ENCODE measurements around the gene NAT9. TPM values are rescaled to one million over a fixed set of nuclear protein-coding genes. Genes with fewer than 3 reads are reported as not detected.

The NAT9 gene
- total and polyA plus RNA-seq, 2 of the 4 experiments (the other 2 are of a cell fraction) = 48.9 to 62.0 TPM

DNA sequence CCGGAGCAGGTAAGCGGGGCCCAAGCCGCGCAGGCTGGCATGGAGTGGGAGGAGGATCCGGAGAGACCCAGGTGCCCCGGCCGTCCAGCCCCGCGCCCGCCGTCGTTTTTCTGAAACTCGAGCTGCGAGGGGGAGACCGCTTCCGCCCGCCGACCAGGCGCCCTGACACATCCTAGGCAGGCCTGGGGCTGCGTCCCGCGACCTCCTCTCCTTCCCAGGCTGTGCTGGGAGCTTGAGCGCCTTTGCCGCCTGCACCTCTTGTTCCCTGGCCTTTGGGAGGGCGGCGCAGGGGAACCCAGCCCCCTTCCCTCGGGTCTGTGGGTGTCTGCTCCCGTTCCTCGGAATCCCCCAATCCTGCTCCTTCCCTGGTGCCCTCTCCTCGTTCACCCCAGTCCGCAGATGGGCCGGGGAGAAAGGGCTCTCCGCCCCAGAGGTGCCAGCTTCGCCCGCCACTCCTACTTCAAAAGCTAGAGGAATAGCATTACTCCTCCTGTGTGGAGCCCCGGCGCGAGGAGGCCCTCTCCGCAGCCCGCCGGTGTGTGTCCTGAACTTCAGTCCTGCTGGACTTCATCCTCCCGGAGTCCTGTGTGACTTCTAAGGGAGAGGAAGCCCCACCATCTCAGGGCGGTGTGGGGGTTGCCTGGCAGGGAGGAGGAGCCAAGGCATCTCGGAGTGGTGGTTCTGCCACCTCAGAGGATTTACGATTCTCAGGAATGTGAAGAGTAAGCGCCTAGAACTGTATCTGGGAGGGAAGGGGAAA is 26.7 kb downstream of the NAT9 start:
- Histone ChIP-seq H3K79me1 (ENCODE audit: low read depth in 1 of 2, low read length in 2 of 2) (peaks cover 6 to 22% of the 10 kb centered on the region in 2 experiments), H3K9me1 (ENCODE audit: insufficient read depth, low read length) (peaks cover 3% of the 10 kb centered on the region), H2BK5ac (ENCODE audit: low read depth, low read length, poor library complexity, severe bottlenecking) (no peak overlapping the region), H2AK9ac (replicated peaks; ENCODE audit: low read depth, low read length, poor library complexity) (peak overlapping the region; percentile 77), H3K14ac (replicated peaks; ENCODE audit: low read depth, low read length) (no peak overlapping the region), H3K27ac (ENCODE audit: insufficient read depth, low read length) (no peak overlapping the region; the same call in 1 of the 2 replicates), H2BK120ac (ENCODE audit: low read depth, low read length) (no peak overlapping the region), H3K23ac (ENCODE audit: low read depth, low read length) (peak overlapping the region; percentile 0; the same call in 1 of the 2 replicates), H4K5ac (ENCODE audit: low read depth, low read length) (no peak overlapping the region), H3K9ac (ENCODE audit: low read depth, low read length) (peak overlapping the region; percentile 18; the same call in 1 of the 2 replicates), H4K8ac (ENCODE audit: low read depth in 2 of 2, low read length in 2 of 2) (peak overlapping the region in 1 of 2 experiments; percentile 54; a peak in 1 of 4 replicates), H3K18ac (ENCODE audit: low read depth, low read length) (no peak overlapping the region), H4K91ac (ENCODE audit: insufficient read depth, low read depth, low read length) (no peak overlapping the region), H3K56ac (ENCODE audit: extremely low read depth, insufficient read depth, low read length) (no peak overlapping the region), H2AFZ (replicated peaks; ENCODE audit: low read length, poor library complexity) (peak overlapping the region; percentile 97), H2BK20ac (ENCODE audit: low read depth, low read length) (no peak overlapping the region), H2AK5ac (ENCODE audit: low read depth, low read length) (0 out of 2 replicates have a peak overlapping the region, but pooled peaks have one; percentile 12), H3K4me1 (ENCODE audit: control insufficient read depth, insufficient read depth, low read length) (peaks cover 8% of the 10 kb centered on the region; the same call in 1 of the 2 replicates), H3K4me2 (ENCODE audit: low read depth, low read length) (peak overlapping the region; percentile 83), H2BK15ac (ENCODE audit: low read depth, low read length) (no peak overlapping the region), H3K36me3 (ENCODE audit: control insufficient read depth, insufficient read depth, low read length) (no peaks in the 10 kb centered on the region), H3K27me3 (ENCODE audit: control insufficient read depth, insufficient read depth, low read length) (no peaks in the 10 kb centered on the region), H4K20me1 (ENCODE audit: insufficient read depth, low read length) (peaks cover 4% of the 10 kb centered on the region; the same call in 1 of the 2 replicates), H3K9me3 (ENCODE audit: control insufficient read depth, insufficient read depth, low read length) (no peaks in the 10 kb centered on the region), H3K4ac (ENCODE audit: low read depth, low read length) (no peak overlapping the region), H3K4me3 (ENCODE audit: insufficient read depth, low read depth, low read length) (peak overlapping the region; percentile 87)
- WGBS, 2 experiments (ENCODE audit: extremely low coverage in 2 of 2, insufficient read length in 1 of 2) = 2% methylated on average over 22 of the region's 46 CpGs; no CpG with 5 or more reads in 1 of the 2 experiments
- TF ChIP-seq CEBPB (IDR thresholded peaks at IDR 0.05; ENCODE audit: low read depth, low read length) (no peak), RAD21 (IDR thresholded peaks at IDR 0.05; ENCODE audit: low read length) (no peak), RCOR1 (IDR thresholded peaks at IDR 0.05; ENCODE audit: insufficient replicate concordance, low read length) (no peak), MXI1 (IDR thresholded peaks at IDR 0.05; ENCODE audit: borderline replicate concordance, low read depth, low read length) (no peak)
- TF ChIP-seq, protein P1, sequence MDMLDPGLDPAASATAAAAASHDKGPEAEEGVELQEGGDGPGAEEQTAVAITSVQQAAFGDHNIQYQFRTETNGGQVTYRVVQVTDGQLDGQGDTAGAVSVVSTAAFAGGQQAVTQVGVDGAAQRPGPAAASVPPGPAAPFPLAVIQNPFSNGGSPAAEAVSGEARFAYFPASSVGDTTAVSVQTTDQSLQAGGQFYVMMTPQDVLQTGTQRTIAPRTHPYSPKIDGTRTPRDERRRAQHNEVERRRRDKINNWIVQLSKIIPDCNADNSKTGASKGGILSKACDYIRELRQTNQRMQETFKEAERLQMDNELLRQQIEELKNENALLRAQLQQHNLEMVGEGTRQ (IDR thresholded peaks at IDR 0.05; ENCODE audit: low read depth, low read length) = no peak
- no TSS peak for BruUV-seq (replicated peaks)
- ChIA-PET POLR2A (ENCODE audit: unreplicated experiment) (no interaction called here), CTCF (interaction anchor here (0.9 kb wide), 1 partner anchor 13 kb away, joined by 4 read pairs; no protein-coding TSS in a partner anchor)
- dilution Hi-C loops (cut with HindIII; ENCODE audit: low sequenced_read_pairs, unreplicated experiment) (no loop called here), in situ Hi-C loops (cut with MboI; ENCODE audit: low sequenced_read_pairs) (loop anchor here (10.0 kb wide), 1 partner anchor 205 kb away; no protein-coding TSS in a partner anchor), intact Hi-C loops (cut with micrococcal nuclease) (loop anchor here (2.0 to 5.0 kb wide), 2 partner anchors 17 to 93 kb away; no protein-coding TSS in a partner anchor)
- DNase-seq = no peak
- ATAC-seq (ENCODE audit: low read depth) = no peak

Measured in IMR-90 (cell line).